ENCODE measurements around the gene SKI.

SKI gene

DNA sequence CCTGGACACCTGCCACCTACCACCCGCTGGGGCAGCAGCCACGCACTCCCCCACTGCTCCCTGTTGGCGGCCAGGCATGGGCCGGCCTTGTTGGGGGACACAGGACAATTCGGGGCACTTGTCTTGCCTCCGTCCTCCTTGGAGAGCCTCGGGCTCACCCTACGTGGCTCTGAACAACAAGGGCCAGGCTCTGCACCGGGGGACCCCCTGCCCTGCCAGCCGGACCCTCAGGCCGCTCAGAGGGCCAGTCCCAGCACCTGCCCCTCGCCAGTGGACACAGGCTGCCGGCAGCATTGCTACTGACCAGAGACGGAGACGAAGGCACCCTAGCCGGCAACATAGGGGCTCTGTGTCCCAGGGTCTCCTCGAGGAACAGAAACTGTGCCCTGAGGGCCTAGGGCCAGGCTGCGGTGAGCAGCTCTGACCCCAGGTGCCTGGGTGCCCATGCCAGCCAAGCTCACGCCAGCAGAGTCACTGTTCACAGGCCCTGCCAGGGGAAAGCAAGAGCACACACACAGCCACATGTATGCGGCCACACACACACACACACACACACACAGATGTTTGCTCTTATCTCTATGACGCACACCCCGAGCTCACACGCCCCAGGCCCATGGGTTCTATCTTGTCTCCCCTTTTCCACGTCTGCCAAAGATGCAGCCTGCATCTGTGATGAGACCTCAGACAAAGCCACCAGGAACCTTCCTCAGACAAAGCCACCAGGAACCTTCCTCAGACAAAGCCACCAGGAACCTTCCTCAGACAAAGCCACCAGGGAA, 117.4 kb downstream of the SKI start:
- no peak for DNase-seq

DNA sequence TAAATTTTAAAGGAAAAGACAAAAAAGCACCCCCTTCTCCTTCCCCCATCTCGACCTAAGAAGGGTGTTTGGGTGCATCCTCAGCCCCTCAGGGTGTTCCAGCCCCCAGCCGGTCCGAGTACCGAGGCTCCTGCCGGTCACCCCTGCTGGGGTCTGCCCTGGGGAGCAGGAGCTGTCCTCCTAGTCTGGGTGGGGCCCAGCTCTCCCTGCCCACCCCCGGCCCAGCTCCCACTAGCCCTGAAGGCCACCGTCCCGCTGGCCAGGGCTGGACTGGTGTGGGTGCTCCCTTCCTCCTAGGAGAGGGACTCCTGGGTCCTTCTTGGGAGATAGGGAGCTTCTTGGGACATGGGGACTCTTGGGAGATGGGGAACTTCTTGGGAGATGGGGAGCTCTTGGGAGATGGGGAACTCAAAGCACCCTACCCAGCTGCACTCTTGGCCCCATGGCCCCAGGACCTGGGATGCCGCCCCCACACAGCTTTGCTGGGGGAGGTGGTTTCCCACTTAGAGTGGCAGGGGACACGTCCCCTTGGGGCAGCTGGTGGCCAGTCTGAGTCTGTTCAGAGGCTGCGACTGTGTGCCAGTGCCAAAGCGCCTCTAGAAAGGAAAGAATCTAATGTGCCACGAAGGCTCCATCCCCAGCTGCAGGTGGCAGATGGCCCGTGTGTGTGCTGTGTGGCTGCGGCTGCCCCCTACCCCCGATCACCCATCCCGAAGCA, 118.7 kb downstream of the SKI start:
- DNase-seq = no peak

DNA sequence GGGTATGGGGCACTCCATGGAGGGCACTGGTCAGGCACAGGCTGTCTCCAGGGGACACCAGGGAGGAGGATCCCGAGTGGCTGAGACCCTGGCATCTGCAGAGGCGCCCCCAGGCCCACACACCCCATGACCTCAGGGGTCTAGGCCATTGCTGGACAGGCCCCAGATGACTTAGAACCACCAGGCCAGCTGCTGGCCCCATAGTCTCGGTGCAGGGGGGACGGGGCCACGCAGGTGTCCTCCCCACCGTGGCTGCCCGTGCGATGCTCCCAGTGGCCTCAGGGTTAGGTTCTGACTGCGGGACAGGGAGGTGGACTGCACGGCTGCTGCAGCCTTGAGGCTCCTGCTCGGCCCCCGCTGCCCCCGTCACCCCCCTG, 119.3 kb downstream of the SKI start:
- no peak for DNase-seq

DNA sequence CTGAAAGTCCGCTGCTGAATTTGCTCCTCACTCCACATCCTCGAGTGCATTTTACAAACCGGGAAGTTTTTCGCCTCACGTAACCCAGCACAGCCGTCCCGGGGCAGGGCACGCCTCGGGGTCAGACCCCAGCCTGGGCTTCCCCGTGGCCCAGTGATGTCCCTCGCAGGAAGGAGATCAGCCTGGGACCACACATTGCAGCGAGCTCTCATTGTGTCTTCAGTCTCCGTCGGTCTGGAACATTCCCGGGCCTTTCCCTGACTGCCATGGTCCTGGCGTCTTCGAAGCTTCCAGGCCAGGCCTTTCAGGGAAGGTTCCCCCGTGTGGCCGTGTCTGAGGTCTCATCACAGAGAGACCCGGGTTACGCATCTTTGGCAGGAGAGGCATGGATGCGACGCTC, 119.8 kb downstream of the SKI start:
- no peak for DNase-seq

DNA sequence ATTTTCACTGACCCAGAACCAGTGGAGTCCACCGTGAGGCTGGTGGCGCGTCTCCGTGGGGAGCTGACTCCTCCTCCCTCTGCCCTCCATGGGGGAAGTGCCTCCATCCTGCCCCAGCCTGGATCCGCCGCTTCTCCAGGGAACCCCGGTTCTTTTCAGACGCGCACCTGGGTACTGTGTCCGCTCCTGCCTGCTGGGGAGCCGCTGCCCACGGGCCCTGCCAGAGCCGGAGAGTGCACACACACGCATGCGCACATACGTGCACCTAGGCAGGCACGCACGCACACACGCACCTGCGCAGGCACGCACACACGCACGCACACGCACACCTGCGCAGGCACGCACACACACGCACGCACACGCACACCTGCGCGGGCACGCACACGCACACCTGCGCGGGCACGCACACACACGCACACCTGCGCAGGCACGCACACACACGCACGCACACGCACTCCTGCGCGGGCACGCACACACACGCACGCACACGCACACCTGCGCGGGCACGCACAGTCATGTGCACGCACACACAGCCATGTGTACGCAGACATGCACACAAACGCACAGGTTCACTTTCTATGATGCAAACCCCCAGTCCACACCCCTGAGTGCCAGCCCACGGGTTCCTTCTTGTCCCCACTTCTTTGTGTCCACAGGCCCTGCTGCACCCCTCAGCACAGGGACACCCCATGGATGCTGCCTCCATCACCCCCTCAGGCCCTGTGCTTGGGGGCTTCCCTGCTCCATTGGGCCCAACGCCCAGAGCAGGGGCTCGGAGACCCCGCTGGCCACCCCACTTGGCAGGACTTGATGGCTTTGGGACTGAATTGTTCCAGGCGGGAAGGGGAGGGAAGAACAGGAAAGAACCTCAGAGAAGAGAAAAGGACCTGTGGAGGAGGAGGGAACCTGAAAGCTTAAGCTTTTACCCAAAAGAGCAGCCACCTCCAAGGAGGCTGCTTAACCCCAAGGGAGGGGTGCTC, 120.5 kb downstream of the SKI start:
- no peak for DNase-seq

DNA sequence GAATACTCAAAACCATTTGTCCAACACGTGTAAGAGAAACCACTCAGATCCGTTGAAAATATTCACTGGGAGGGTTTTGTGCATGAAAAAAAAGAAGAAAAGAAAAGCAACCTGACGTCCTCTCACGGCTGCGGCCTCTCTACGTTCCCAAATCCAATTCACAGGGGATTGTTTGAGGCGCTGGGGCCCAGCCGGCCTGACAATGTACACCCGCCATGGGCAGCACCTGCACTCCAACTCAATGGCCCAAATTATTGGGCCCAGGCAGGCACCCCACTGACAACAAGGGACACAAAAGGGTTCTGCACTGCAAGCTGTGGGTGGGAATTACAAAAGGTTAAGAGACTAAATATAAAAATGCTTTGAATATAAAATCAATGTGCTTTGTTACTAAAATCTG, 121.7 kb downstream of the SKI start:
- no peak for DNase-seq

DNA sequence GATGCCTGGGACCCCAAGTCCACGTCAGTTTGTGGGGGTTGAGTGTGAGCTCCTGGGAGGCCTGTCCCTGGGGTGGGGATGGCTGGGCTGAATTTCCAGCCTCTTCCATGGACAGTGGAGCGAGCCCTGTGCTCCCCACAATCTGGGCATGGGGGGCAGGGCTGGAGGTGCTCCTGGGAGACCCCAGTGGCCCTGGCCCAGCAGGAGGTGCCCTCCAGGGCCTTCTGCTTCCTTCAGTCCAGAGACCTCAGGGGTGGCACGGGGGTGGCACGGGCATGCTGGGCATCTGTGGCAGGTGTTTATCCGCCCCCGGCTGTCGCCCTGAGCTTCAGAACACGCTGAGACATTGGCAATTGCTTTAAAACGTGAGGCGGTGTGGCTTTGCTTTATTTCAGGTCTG, 122.4 kb downstream of the SKI start:
- no peak for DNase-seq

DNA sequence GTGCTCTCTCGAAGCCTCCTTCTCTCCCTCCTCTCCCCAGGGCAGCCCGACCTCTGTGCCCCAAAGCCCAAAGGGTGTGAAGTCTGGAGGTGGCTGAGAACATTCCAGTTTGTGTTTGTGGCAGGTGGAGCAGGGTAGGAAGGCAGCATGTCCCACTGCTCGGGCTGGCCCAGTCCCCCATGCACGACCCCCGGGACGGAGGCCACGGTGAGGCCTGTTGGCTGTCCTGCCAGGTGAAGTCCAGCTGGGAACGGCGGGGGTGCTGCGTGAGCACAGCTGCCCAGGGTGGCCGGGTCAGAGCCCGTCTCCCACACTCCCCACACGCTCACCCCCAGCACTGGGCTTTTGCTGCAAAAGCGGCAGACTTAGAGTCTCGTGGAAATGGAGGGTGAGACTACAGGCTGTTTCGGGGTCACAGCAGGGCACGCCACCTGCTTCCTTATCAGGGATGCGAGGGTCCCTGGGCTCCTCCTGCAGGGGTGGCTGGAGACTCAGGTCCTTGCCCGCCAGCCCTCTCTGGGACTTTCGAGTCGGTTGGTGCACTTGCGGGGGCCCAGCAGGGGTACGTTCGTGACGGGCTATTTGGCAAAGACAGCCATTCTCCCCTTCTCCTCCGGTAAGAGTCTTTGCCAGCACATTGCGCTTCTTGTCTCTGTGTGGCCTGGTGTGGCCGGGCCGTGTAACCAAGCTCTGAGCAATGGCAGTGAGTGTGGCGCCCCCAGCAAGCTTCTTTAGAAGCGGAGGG, 123.0 kb downstream of the SKI start:
- no peak for DNase-seq

DNA sequence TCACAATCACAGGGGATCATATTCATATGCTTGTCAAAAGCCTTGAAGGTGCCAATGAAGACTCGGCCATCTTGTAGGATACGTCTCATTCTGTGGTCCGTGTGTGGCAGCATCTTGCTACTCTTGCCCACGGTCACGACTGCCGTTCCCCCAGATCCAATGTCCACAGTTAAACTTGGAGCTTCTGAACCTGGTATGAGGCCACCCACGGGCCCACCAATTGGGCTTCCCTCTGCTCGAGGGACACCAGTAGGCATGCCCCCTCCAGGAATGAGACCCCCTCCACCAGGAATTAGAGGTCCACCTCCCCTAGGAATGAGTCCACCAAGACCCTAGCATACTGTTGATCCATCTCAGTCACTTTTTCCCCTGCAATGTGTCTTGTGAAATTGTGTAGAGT, 123.6 kb downstream of the SKI start:
- no peak for DNase-seq

DNA sequence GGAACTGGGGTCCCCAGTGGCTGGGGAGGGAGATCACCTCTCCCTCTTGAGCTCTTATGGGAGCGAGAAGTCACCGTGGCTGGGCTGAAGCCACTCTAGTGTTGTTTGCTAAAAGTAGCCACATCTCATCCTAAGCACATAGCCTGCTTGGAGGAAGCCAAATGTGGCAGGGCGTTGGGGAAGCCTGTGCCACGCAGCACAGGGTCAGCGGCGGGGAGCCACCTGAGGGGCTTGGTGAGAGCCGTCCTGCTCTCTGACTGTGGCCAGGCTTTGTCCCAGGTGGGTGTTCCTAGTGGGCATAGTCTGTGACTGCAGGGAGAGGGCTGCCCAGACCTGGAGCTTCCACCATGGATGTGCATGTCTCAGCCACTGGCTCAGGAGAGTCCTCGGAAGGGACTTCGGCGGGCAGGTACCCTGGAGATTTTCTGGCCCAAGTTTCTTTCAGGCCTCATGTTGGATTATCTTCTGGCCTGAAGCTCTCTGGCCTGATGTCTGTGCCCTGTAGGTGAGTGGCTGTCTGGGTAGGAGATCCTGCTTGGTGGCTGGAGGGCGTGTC, 124.3 kb downstream of the SKI start:
- DNase-seq = no peak

DNA sequence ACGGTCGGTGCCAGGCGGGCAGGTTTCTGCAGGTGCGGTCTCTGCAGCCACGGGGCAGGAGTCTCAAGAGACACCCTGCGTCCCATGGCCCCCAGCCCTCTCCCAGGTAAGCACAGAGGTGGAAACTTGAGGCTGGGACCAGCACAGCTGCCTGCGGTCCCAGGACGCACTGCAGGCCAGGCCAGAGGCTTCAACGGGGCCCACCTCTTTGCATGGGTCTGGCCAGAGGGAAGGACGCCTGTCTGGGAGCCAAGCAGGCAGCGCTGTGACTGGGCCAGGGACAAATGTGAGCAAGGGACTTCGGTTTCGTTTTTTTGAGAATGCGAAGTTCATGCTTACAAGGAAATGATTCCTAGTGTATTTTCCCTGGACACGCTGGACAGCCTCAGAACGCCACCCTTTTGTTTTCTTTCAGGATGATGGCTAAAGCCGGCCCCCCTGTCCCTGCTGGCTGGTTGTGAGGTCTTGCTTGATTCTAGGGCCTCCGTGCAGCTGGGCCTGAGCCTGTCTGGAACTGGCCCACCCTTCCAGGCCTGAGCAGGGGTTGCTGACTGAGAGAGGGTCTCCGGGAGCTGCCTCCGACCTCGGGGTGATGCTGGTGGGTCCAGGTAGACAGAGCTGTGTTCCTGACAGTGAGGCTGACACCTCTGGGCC, 124.9 kb downstream of the SKI start:
- DNase-seq = no peak

DNA sequence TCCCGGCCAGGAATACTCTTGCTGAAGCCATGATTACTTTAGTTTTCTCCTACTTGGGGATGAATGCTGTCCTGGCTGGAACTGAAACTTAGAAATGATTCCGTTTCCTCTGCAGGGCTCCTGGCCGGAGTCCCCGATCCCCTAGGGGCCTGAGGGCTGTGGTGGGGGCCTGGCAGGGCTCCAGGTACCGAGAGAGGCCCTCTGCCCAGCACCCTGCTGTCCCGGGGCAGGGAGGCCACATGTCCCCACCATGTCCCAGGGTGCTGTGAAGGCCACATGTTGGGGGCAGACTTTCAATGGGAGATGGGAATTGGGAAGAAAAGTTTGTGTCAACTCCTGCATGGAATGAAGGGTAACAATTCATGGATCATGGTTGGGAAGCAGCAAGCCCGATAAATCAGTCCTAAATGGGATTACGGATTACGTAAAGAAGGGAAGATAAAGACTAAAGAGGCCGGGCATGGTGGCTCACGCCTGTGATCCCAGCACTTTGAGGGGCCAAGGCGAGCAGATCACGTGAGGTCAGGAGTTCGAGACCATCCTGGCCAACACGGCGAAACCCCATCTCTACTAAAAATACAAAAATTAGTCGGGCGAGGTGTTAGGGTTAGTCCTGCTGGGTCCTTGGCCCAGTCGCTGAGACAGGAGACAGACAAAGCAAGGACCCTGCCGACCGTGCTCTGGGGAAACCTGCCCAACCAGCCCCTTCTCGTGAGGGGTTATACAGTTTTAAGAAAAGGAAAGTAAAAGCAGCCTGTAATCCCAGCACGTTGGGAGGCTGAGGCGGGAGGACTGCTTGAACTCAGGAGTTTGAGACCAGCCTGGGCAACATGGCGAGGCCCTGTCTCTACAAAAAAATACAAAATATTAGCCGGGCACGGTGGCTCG, 125.7 kb downstream of the SKI start:
- no peak for DNase-seq

DNA sequence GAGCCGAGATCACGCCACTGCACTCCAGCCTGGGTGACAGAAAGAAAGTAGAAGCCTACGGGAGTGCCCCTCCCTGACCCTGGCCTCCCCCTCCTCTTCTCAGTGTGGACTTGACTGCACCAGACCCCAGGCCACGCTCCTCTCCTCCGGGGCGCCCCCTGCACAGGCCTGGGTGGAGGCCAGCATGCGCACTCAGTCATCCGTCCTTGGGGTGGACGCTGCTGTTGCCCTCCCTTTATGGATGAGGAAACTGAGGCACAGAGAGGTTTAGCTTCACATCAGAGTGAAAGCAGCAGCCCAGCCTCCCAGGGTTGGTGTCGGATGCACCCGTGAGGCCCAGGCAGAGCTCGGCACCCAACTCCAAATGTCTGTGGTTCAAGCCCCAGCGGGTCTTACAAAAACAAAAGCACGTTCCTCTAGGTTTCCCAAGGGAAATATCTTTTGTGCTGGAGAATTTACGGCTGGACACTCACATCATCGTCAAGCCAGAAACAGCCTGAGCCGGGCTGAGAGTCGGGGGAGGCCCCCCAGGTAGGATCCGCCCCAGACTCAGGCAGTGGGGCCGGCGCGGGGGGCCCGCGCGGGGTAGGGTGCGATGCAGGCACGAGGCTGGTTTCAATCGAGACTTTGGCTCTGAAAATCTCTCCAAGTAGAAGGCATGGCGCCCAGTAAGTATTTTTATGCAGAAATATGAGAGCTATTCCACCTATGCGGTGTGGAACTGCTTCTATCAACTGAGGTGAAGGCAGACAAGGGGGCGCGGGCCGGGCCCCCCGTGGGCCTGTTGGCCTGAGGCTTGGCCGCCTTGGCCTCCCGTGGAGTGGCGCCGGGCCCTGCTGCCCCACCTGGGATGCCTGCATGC, 126.6 kb downstream of the SKI start:
- no peak for DNase-seq

DNA sequence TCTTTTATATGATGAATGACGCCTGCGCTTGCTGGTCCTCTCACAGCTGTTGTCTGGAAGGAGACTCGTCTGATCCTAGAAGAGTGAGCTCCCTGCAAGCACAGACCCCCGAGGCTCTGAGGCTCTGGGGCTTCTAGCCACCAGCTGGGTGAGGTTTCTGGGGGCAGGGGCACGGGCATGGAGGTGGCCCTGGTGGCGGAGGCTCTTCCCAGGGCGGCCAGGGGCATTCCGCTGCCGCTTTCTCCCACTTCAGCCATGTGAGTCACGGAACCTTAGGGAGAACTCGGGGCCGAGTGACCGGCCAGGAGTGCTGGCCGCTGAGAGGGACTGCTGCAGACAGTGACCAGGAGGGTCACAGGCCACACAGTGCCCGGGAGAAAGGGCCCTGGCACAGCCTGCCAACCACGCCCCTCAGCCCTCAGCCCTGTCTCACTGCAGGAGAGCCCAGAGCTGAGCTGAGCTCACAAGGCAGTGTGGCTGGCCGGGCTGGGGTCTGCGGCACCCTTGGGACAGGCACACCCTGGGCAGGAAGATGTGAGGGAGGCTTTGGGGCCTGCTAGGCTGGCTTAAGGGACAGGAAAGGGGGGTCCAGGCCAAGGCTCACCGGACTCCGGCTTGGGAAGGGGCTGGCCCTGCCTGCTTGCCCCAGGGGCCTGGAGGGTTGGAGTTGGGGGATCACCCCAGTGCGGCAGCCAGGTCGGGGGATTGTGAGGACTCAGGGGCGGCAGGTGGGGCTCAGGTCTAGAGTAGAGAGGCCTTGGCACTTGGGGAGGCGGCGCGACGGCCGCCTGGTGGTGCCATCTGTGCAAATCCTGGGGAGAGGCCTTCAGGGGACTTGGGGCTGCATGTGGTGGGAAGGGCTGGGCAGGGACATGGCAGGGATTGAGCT, 127.5 kb downstream of the SKI start:
- DNase-seq = no peak

DNA sequence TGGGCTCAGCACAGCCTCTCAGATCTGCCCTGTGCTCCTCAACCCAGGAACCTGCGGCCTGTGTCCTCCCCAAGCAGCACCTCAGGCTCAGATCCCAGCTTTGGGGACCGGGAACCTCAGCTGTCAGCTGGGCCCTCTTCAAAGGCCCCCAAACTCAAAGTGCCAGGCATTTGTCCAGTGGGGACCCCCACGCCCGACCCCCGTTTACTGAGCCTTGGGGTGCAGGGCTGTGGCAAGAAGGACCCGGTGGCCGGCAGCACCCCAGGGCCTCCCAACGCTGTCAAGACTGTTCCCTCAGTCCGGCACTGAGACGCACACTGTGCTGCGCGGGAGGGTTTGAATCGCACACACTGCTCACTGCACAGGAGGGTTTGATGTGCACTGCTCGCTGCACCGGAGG, 128.3 kb downstream of the SKI start:
- DNase-seq = no peak

DNA sequence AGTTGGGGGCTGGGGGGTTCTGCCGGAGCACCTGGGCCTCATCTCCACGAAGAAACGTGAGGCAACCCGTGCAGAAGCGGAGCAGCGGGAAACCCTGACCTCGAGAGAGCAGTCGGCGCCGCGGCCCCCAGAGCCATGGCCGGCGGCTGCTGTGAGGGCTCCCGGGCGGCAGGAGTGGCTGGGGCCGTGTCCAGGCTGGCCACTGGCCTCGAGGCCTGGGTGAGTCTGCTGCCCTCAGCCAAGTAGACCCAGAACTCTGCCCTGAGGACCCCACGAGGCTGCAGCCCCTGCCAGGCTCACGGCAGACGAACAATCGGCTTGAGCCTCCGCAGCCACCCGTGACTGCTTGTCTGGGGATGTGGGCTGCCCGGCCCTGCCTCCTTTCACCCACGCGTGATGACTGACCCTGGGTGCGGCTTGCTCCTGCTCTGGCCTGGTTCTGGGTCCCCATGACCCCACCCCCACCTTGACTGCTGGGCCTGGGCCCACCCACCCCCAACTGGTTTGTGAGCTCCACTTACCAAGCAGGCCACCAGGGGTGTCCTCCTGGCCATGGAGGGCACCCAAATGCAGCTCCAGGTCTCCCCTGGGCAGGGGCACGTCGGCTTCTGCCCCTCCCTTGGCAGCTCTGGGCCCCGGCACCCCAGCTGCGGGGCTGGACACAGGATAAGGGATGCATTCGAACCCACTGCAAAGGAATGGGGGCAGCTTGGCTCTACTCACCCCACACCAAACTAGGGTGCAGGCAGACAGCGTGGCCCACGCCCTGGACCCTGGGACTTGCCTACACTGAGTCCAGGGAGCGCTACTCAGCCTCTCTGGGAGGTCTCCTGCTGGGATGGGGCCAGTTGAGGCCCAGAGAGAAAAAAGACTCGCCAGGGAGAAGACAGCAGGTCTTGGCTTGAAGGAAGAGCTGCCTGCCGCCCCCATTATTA, 129.1 kb downstream of the SKI start:
- no peak for DNase-seq

DNA sequence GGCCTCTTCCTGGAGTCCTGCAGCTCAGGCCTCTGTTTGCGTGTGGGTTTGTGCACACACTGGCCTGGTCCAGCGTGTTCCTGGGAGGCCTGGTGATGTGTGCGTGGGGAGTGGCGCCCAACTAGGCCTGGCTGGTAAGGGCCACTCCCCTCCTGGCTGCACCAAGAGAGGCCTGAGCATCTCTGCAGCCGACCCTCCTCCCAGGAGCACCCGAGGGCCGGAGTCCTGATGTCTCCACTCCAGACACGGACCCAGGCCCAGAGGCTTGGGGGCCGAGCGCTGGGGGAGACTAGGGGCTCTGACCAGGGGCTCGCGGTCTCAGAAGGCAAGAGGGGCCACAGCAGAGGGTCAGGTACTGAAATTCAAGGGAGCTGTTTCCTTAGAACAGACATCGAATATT, 130.0 kb downstream of the SKI start:
- no peak for DNase-seq

Measured in NCI-H226 (cell line).